Brain pericyte (primary cell): ENCODE measurements around the gene MRPS25.

ENCODE experiments used
- DNase-seq: peaks from one replicate; pipeline ENCODE4 v3.0.0-alpha.2; 2012; ENCODE audit warnings: low read depth, low spot score

Gene MRPS25

GRCh38 chr3:15064835-15065549 lies at the start of gene MRPS25:
Gene MRPS25, minus strand, starts transcription at chr3:15065315. Its CDS starts 121 bp downstream, at chr3:15065194.
- DNase-seq, result peak; percentile 53

- no peak for DNase-seq
These were observed 48.8 kb upstream of the MRPS25 start for GRCh38 chr3:15113884-15114283.

- DNase-seq, result no peak
These were observed 48.4 kb upstream of the MRPS25 start for GRCh38 chr3:15113471-15113870.

GRCh38 chr3:15112011-15112410 lies 46.9 kb upstream of the MRPS25 start:
- DNase-seq, result no peak

GRCh38 chr3:15110206-15110605 lies 45.1 kb upstream of the MRPS25 start:
- no peak for DNase-seq

- DNase-seq, result no peak
These were observed 43.8 kb upstream of the MRPS25 start for GRCh38 chr3:15108869-15109268.

GRCh38 chr3:15108082-15108545 lies 43.0 kb upstream of the MRPS25 start:
- DNase-seq, result no peak

GRCh38 chr3:15107075-15107947 lies 42.2 kb upstream of the MRPS25 start:
- DNase-seq, result no peak

- no peak for DNase-seq
These were observed 37.7 kb upstream of the MRPS25 start for GRCh38 chr3:15102836-15103235.

GRCh38 chr3:15102256-15102655 lies 37.1 kb upstream of the MRPS25 start:
- DNase-seq, result no peak

- DNase-seq, result no peak
These were observed 34.4 kb upstream of the MRPS25 start for GRCh38 chr3:15099364-15100098.

- DNase-seq, result peak; percentile 74
These were observed 33.6 kb upstream of the MRPS25 start, which contains the start of gene RBSN for GRCh38 chr3:15098503-15099363. Gene RBSN, minus strand, starts transcription at chr3:15099148. Its CDS starts 3,028 bp downstream, at chr3:15096120.

GRCh38 chr3:15097891-15098290 lies 32.8 kb upstream of the MRPS25 start:
- DNase-seq, result no peak

GRCh38 chr3:15096046-15096445 lies 30.9 kb upstream of the MRPS25 start:
- no peak for DNase-seq

- no peak for DNase-seq
These were observed 29.2 kb upstream of the MRPS25 start for GRCh38 chr3:15094187-15094875.

GRCh38 chr3:15092686-15093085 lies 27.6 kb upstream of the MRPS25 start:
- no peak for DNase-seq

GRCh38 chr3:15091575-15091974 lies 26.5 kb upstream of the MRPS25 start:
- DNase-seq, result no peak

- DNase-seq, result no peak
These were observed 24.1 kb upstream of the MRPS25 start for GRCh38 chr3:15089201-15089600.

GRCh38 chr3:15086699-15087098 lies 21.6 kb upstream of the MRPS25 start:
- DNase-seq, result no peak

GRCh38 chr3:15086263-15086662 lies 21.1 kb upstream of the MRPS25 start:
- no peak for DNase-seq
